GM21515 (cell line): Measurements from ENCODE around the gene RERE.
"Not testable (repeated sequence)": the region's sequence is repeated elsewhere in the genome, so short reads cannot be mapped to it uniquely, and the experiment has no call there.

Source experiments
- ATAC-seq: cut with Tn5 transposase; IDR thresholded peaks from one replicate; pipeline ENCODE4 v1.9.1; 2021; ENCODE audit not compliant: unreplicated experiment

RERE gene

GRCh38 chr1:8649875-8650274 is 167.6 kb downstream of the RERE start:
- no peak for ATAC-seq

GRCh38 chr1:8649027-8649426 is 168.4 kb downstream of the RERE start:
- peak; percentile 44 for ATAC-seq

- ATAC-seq, result no peak
Observed at GRCh38 chr1:8646996-8647395, 170.4 kb downstream of the RERE start.

GRCh38 chr1:8646189-8646588 is 171.3 kb downstream of the RERE start:
- no peak for ATAC-seq

- peak; percentile 77 for ATAC-seq
Observed at GRCh38 chr1:8643542-8644536, 173.6 kb downstream of the RERE start.

GRCh38 chr1:8642114-8642513 is 175.3 kb downstream of the RERE start:
- ATAC-seq, result no peak

GRCh38 chr1:8641377-8641997 is 176.0 kb downstream of the RERE start:
- ATAC-seq, result no peak

- ATAC-seq, result no peak
Observed at GRCh38 chr1:8640950-8641349, 176.5 kb downstream of the RERE start.

GRCh38 chr1:8639148-8639547 is 178.3 kb downstream of the RERE start:
- no peak for ATAC-seq

GRCh38 chr1:8633741-8634501 is 183.5 kb downstream of the RERE start:
- no peak for ATAC-seq

- ATAC-seq, result no peak
Observed at GRCh38 chr1:8632102-8632501, 185.3 kb downstream of the RERE start.

- no peak for ATAC-seq
Observed at GRCh38 chr1:8631163-8631562, 186.3 kb downstream of the RERE start.

GRCh38 chr1:8629241-8630091 is 188.0 kb downstream of the RERE start:
- ATAC-seq, result peak; percentile 52

- ATAC-seq, result no peak
Observed at GRCh38 chr1:8628606-8629005, 188.8 kb downstream of the RERE start.

- ATAC-seq, result no peak
Observed at GRCh38 chr1:8627728-8628127, 189.7 kb downstream of the RERE start.

GRCh38 chr1:8625981-8626898 is 191.2 kb downstream of the RERE start:
- no peak for ATAC-seq

- no peak for ATAC-seq
Observed at GRCh38 chr1:8625491-8625890, 191.9 kb downstream of the RERE start.

GRCh38 chr1:8623651-8624192 is 193.7 kb downstream of the RERE start:
- ATAC-seq, result not testable (repeated sequence)

- ATAC-seq, result not testable (repeated sequence)
Observed at GRCh38 chr1:8621785-8622348, 195.6 kb downstream of the RERE start.
